Embryonic facial prominence (tissue), 1 donor: ENCODE measurements around the gene PRKAG1.

Experiments used
- DNase-seq: peaks from one replicate; pipeline ENCODE4 v3.0.0-alpha.2; 2016; ENCODE audit errors: extremely low spot score

Gene PRKAG1

DNA sequence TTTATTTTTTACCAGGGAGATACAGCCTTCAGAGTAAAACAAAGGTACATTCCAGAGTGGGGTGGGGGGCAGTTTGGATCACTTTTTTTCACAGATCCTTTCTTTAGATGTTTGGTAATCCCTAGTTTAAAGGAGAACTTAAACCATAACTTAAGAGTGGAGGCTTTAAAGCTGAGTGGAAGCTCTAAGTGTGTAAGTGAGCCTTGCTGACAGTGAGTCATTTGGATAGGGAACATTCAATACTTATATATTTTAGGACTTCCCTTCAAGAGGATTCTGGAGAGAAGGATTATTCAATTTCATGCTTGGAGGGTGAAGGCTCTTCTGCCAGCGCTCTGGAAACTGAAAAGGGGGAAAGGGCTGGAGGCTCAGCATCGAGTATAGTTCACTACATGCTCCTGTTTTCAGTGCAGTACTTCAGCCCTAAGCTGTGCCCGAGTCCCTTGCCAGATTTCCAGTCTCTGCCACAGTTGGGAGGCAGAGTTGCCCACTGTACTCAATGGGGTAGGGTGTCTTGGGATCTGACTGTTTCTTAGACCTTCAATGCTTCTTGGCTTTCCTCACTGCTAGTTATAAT is 8.4 kb downstream of the PRKAG1 start:
- DNase-seq: no peak

DNA sequence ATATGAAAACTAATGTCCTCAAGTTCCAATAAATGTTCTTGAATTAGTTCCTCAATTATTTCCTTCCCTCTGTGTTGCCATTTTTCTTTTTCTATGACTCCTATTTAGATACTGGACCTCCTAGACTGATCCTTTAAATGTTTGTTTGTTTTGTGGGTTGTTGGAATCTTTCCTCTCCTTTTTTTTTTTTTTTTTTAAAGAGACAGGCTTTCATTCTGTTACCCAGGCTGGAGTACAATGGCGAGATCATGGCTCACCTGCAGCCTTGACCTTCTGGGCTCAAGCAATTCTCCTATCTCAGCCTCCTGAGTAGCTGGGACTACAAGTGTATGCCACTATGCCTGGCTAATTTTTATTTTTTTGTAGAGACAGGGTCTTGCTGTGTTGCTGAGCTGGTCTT is 9.6 kb downstream of the PRKAG1 start:
- DNase-seq: no peak

DNA sequence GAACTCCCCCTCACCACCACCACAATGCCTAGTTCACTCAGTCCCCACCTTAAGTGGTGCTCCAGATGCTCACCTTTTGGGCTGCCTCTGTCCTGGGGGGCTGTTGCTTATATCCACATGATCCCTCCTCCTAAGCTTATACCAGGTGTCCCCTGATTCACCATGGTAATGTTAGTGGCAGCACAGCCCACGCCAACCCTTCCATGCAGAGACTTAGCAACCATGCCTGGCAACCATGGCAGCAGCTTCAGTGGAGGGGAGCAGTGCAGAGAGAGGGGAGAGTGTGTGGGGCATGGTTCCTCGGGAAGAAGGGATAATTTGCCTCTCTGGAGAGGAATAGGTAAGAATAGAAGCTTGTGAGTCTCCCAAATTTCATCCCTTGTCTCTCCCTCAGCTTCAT is 18.2 kb downstream of the PRKAG1 start:
- DNase-seq: no peak

DNA sequence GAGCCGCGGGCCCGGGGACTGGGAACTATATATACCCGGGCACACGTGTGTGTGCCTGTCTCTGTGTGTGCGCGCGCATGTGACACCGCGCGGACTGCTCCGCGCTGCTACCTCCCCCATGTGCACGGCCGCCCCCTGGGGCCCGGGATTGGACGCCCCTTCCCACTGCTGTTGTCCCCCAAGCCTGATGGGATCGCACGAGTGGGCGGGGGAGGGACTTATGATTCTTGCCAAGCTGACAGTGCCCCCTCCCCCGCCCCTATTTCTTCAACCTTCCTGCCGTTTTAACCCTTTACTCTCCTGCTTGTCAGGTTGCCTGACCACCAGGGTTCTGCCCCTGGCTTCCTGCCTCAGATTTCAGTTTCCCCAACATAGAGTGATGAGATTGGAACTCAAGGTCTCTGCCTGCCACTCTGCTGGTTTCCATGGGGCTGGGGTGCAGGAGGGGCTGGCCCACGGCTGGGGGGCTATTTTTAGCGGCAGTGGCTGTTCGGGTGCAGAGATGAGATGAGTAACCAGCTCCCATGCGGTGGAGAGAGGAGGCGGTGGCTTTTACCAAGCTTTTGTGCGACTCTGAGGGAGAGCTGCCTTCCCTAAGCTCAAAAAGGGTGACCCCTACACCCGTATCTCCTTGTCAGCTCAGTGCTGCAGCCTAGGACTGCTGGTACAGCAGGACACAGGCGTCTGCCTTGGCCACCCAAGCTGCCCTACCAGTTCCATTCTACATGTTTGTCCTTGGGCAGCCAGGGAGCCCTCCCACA is 19.0 kb downstream of the PRKAG1 start, which contains the start of gene DDN:
Gene DDN (minus strand): TSS at position 5 of the 761 bp plus-strand sequence. CDS start 88 bp downstream, outside the sequence.
- no peak for DNase-seq

DNA sequence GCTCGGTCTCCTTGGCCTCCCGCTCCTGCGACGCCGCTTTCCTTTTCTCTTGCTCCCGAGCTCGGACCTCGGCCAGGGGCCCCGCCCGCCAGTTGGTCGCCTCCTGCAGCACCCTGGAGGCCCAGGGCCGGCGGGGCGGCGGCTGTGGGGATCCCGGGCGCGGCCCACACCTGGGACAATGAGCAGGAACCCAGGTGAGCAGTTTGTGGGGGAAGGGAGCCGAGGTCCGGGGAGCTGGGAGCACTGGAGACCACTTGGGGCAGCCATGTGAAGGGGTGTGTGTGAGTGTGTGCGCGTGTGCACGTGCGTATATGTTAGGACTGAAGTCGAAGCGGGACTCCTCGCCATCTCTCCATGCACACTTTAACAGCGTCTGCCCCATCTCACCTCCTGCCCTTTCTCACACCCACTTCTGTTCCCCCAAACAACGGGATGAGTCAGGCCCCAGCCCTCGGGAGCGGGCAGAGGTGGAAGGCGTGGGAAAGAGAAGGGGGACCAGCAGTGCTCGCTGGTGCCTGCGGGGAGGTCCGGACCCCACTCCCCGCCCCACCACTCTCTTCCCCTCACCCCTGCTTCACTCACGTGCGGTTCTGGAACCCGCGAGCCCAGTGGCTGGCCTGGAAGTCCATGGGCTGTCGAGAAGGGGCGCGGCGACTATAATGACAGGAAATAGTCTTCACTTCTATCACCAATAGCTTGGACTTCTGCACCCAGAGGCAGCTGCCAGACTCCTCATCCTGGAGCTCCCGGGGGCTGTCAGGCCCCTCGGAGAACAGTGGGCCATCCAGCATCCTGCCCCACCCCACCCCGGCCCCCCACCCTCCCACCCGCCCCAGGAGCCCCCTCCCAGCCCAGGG is 19.9 kb downstream of the PRKAG1 start:
- no peak for DNase-seq

DNA sequence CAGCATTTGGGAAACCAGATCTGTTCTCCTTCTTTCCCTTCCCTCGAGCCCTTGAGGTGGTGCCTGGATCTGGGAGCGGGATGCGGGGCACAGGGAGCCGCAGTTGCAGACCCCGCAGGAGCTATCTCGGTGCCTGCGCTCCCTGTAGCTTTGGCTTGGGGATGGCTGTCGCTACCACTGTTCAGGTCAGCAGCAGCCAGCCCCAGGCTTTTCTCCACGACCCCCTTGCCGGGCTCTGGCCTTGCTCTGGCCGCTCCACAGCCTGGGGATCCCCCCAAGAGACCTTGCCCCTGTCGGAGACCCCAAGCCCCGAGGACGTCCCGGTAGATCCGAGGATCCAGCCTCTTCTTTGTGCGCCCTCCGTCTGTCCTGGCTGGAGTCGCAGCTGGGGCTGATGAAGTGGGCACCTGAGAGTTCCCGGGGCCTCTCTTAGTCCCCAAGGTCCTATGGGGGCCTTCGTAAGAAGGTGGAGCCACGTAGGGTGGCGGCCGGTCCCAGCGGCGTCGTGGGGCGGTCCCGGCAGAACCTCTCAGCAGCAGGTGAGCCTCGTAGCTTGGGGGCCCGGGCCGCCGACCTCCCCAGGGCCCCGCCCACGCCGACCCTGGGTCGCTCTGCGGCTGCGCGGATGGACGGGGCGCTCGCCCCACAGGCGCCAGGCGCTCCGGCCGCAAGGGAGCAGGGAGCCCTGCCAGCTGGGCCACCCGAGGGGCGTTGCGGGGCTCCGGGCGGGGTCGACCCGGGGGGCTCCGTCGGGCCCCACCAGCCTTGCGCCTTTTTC is 20.7 kb downstream of the PRKAG1 start:
- DNase-seq: no peak

DNA sequence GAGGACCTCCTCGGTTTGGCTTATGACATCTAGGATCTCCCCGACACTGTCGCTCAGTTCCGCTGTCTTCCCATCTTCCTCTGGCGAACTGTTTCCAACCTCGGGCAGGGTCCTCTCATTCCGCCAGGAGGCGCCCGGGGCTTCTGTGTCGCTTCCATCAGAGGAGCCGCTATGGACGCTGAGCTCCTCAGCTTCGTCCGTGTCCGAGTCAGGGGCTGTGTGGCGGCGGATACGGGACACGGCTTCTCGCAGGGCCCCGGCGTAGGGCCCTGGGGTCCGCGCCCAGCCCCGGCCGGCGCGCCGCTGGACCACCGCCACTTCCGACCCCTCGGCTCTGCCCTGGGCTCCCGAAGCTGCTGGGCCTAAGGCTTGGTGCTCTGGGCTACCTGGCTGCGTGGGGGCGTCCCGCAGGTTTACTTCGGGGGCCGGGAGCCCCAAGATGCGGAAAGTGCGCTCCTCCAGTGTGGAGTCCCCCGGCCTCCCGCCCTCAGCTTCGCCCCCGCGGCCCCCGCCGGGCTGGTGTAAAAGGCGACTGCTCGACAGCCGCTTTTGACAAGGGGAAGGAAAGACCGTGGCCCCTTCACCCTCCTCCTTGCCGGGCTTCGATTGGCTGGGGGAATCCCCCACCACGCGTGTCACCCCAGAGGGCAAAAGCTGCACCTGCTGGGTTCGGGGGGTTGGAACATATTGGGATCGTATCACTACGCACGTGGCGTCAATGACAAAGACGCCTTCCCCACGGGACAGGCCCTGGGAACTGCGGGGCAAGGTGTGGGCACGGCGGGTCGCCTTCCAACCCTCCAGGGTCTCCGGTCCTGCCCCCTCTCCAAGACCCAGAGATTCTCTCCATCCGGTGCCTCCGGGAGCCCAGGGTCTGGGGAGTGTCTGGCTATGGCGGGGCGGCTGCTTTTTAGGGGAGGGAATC is 21.5 kb downstream of the PRKAG1 start:
- peak; percentile 64 for DNase-seq

DNA sequence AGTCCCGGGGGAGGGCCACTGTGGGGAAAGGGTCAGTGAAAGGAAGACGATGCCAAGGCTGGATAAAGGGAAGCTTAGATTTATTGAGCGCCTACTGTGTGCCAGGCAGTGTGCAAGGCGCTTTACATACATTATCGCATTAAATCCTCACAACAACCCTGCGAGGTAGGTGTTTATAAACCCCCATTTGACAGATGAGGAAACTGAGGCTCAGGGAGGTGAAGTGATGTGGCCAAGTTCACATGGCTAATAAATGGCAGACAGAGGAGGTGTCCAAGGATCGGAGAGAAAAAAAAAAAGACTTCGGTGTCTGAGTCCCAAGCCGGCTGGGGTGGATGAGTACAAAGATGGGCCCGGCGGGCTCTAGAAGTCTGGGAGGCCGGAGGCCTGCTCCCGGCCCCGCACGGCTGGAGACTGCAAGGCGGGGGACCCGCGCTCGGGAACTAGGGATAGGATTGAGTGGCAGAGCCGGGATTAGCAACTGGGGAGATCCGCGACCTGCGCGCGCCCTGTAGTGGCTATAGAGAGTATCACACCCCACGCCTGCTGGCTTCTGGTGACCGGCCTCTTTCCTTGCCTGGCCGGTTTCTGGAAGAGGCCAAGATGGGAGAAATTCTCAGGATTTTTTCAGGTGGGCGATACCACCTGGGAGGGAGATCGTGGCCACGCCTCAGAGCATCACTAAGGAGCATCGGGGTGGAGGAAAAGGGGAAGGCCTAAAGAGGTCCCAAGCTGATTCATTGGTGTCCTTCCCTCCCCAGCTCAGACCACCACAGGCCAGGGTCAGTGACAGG is 23.3 kb downstream of the PRKAG1 start:
- DNase-seq: peak; percentile 60

DNA sequence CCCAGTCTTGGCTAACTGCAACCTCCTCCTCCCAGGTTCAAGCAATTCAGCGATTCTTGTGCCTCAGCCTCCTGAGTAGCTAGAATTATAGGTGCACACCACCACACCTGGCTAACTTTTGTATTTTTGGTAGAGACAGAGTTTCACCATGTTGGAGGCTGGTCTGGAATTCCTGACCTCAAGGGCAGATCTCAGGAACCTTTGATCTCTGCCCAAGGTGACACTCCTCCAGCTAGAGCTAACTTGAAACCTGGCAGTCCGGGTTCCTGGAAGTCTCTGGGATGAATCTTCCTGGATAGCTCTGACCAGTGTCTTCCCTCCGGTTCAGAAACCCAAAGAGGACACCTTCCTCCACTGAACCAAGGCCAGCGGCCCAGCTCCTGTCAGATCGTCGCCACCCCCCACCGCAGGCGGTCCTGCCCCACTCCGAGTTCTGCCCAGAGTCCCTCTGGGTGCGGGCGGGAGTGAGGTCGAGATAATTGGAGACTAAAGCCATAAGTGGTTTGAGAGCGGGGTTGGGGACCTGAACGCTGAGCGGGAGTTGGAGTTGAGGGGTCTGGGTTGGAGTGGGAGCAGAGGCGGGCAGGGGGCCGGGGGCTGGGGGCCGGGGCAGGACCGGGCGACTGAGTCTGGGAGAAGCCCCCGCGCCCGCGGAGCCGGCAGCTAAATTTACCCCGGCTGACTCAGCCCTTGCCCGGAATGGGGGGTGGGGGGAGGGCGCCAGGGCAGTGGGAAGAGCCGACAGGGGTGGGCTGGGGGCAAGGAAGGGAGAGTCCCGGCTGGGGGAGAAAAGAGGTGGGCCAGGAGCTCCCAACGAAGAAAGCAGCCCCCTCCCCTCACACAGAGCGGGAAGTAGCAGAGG is 24.1 kb downstream of the PRKAG1 start:
- DNase-seq: no peak

DNA sequence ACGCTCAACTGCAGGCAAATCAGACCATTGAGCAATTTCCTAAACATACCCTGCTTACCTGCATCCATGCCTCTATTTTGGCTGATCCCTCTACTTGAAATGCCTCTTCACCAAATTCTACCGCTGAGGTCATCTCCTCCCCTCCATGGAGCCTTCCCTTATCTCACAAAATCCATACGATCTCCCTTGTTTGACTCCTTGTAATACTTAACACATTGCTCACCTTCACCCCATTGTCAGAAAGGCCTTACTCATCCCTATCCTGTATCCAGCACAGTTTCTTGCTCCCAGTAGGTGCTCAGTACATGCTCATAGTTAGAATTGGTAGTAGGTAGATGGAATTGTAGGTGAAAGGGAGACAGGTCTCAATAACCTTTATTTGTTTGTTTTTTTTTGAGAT is 24.8 kb downstream of the PRKAG1 start:
- DNase-seq: no peak

DNA sequence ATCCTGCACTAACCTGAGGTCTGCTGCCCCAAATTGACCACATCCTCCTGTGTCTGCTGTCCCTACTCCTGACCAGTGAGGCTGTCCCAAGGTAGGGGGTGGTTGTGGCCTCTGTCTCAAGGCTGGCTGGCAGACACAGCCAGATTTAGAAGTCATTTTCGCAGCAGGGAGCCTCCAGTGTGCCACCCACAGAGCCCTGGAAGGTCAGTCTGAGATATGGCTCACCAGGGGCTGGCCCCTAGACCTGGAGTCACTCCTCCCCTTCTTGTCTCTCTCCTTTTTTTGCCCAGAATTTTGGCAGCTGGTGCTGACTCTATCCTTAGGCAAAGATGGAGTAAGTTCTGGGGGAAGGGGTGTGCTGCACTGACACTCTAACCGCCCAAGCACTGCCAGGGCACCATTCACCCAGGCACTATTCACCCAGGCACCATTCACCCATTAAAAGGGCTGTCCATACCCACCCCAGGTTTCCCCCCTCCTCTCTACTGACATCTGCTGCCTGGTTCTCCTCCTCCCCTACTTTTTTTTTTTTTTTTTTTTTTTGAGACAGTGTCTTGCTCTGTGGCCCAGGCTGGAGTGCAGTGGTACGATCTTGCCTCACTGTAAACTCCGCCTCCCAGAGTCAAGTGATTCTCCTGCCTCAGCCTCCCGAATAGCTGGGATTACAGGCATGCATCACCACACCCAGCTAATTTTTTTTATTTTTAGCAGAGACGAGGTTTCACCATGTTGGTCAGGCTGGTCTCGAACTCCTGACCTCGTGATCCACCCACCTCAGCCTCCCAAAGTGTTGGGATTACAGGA is 27.1 kb downstream of the PRKAG1 start:
- no peak for DNase-seq

DNA sequence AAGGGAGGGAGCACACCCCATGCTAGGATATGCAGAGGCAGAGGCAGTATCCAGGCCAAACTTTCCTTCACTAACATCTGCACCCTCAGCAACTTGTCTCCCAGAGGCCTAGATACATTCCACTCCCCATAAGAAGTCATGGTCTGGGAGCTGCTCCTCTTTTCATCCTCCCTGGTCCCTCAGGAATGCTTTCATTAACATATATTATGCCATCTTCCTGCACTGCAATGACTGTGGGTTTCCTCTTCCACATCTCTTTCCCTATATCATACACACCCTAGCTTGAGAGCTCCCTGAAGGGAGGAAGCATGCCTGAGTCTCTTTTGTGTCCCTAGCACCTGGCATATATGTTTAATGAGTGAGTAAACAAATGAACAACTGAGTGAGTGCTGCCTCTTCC is 28.0 kb downstream of the PRKAG1 start:
- no peak for DNase-seq

DNA sequence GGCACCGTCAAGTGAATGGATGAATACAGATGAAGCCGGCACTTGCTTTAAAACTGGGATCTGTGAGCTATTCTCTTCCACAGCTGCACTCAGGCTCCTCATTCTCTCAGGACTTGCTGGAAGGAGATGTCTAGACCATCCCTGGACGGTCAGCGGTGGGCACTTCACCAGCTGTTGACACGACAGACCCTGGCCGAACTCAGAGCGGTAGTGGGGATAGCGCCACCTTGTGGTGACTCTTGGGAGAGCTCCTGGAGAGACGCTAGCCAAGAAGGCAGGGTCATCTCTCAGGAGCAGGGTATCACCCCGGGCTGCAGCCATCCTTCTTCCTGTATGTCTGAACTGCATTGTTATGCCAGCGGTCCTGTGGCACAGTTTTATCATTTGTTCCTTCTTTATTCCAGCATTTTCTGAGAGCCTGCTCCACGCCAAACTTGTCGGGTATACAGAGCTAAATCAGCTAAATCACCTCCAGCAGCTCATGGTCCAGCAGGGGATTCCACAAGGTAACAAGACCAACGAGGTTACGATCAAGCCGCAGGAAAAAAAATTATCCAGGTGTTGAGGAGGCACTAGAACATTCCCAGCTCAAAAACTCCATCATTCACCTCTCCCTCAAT is 30.4 kb downstream of the PRKAG1 start:
- DNase-seq: no peak

DNA sequence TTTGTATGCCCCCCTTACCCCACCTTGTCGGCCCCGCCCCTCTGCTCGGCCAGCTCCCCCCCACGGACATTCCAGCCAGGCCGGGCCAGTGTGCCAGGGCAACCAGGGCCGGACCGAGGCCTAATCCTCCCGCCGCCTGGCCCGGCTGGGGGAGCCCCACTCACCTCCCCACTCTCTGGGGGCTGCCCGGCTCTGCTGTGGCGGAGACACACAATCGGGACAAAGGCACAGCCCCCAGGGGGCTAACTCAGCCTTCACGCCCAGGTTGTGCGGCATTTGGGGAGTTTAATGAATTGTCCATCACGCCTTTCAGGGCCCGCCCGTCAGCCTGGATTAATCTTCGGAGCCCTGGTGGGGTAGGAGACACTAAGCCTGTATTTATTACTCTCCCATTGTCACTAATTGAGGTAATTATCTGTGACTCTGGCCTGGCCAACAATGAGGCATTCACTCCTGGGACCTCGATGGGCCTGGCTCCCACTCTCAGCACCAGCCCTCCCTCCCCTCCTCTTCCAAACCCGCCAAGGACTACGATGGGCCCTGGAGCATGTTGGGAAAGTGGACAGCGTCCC is 31.8 kb downstream of the PRKAG1 start:
- DNase-seq: no peak

DNA sequence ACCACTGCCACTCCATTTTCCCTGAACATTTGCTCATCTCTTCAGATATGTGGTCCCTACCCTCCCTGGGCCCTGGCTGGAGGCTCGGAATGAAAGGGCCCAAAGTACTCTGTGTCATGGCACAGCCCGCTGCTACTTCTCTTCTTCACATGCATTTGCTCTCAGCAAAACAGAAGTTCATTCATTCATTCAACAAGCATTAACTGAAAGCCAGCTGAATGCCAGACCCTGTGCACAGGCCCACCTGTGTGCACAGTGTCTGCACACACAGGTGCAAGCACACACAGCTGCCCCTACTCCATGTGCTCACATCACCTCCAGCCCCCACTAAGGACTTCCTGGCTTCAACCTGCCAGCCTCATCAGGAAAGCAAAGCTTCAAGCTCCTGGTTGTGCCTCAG is 32.7 kb downstream of the PRKAG1 start:
- DNase-seq: no peak

DNA sequence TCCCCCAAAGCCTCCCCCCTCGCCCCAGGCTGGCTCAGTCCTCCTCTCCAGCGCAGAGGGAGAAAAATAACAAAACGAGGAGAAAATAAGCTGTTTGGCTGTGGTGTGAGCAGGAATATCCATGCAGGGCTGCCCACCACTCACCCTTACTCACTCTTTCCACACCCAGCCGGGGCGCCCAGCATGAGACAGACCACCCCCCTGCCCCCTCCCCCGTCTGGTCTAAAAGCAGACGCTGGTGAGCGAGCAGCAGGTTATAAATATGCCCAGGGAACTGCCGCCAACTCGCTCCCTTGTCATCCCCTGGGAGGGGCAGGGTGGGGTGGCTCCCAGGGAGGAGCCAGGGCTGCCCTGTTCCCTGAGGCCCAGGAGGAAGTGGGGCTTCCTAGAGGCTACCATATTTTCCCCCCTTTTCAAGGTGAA is 33.1 kb downstream of the PRKAG1 start:
- DNase-seq: no peak

DNA sequence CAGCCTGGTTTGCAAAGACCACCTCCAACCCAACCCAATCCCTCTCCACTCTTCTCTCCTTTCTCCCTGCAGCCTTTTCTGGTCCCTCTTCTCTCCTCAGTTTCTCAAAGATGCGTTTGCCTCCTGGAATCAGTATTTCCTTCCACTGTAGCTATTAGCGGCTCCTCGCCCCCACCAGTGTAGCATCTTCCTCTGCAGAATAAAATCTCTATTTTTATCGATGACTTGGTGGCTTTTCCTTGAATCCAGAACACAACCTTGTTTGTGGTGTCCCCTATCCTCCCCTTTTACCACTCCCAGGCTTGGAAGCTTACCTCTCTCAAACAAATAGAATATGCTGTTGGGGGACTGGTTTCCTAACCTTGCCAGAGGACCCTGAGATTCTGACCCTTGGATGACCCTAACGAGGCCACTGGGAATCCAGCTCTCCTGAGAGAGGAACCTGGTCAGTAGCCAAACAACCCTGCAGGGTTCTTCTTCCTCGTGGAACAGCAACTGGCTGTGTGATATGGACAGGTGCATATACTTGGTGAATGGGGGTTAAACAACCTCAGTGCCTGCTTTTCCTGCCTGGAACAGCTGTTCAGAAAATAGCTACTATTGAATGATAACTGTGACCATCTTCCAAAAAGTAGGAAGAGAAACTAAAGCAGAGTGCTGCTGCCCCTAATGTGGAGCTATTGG is 36.0 kb downstream of the PRKAG1 start:
- DNase-seq: no peak
